H1 (cell line): ENCODE results near the gene TDRD9. TPM values are rescaled to one million over a fixed set of nuclear protein-coding genes. Genes with fewer than 3 reads are reported as not detected.

Experiments used
- CTCF ChIA-PET: fragments of 300-600 bp; sonication (Branson Sonifier 250); formaldehyde crosslinking; loops from one replicate; lab custom pipeline; 2021; ENCODE audit not compliant: partially characterized antibody; lab: Charles Lee
- POLR2A ChIA-PET: fragments of 300-600 bp; sonication (Branson Sonifier 250); formaldehyde crosslinking; loops from one replicate; lab custom pipeline; 2021; ENCODE audit warnings: inconsistent platforms; ENCODE audit not compliant: partially characterized antibody; lab: Charles Lee
- DNase-seq, 2 experiments: peaks; one replicate each; pipeline versions ENCODE4 v3.0.0 to v3.0.0-alpha.2; 2010 to 2022; ENCODE audit warnings: low spot score in 2 of 2, low read depth in 1 of 2, mixed read lengths in 1 of 2
- FAIRE-seq: peaks from 2 replicates; lab custom pipeline; 2011; peaks lifted over from hg19 to GRCh38; lab: Jason Lieb, UNC
- H2AFZ ChIP-seq: 2 replicates; pipeline ENCODE4 v1.8.1; 2012; ENCODE audit warnings: low read length, inconsistent platforms
- H2AK5ac ChIP-seq: 2 replicates; pipeline ENCODE4 v1.6.1; 2013; ENCODE audit warnings: low read depth, low read length
- H2BK120ac ChIP-seq: replicated peaks from 2 replicates; pipeline ENCODE3; 2013; ENCODE audit warnings: low read depth, low read length, inconsistent platforms
- H2BK12ac ChIP-seq: 2 replicates; pipeline ENCODE4 v1.6.1; 2013; ENCODE audit warnings: low read depth, low read length
- H2BK15ac ChIP-seq: 2 replicates; pipeline ENCODE4 v1.6.1; 2013; ENCODE audit warnings: low read length
- H2BK20ac ChIP-seq: 2 replicates; pipeline ENCODE4 v1.6.1; 2013; ENCODE audit warnings: low read length
- H2BK5ac ChIP-seq: 2 replicates; pipeline ENCODE4 v1.6.1; 2013; ENCODE audit warnings: low read depth, low read length
- H3K14ac ChIP-seq: 2 replicates; pipeline ENCODE4 v1.6.1; 2013; ENCODE audit warnings: inconsistent platforms; ENCODE audit not compliant: insufficient read length
- H3K18ac ChIP-seq: 2 replicates; pipeline ENCODE4 v1.6.1; 2013; ENCODE audit warnings: low read length; ENCODE audit errors: extremely low read depth
- H3K23ac ChIP-seq: 2 replicates; pipeline ENCODE4 v1.6.1; 2013; ENCODE audit warnings: inconsistent platforms; ENCODE audit not compliant: insufficient read length
- H3K23me2 ChIP-seq: 2 replicates; pipeline ENCODE4 v1.6.1; 2013; ENCODE audit warnings: low read depth, low read length
- H3K27ac ChIP-seq: 2 replicates; pipeline ENCODE4 v1.6.1; 2011; ENCODE audit warnings: low read depth, low read length, inconsistent platforms
- H3K27me3 ChIP-seq, 4 experiments: replicated peaks in 1 of 4; 1 replicate in 1 of 4; 2 replicates in 3 of 4; pipeline versions ENCODE4 v1.6.1 to v1.8.1; 2011 to 2013; ENCODE audit warnings: low read length in 3 of 4, mild to moderate bottlenecking in 3 of 4, inconsistent platforms in 2 of 4, mixed read lengths in 2 of 4, moderate library complexity in 1 of 4; ENCODE audit not compliant: control insufficient read depth in 3 of 4, insufficient read depth in 3 of 4; ENCODE audit errors: extremely low read depth in 1 of 4
- H3K36me3 ChIP-seq, 4 experiments: 2 replicates each; pipeline versions ENCODE4 v1.6.1 to v1.8.1; 2011 to 2013; ENCODE audit warnings: mild to moderate bottlenecking in 4 of 4, low read length in 3 of 4, moderate library complexity in 2 of 4, control low read depth in 1 of 4, inconsistent platforms in 1 of 4; ENCODE audit not compliant: insufficient read depth in 4 of 4, control insufficient read depth in 2 of 4
- H3K4ac ChIP-seq: replicated peaks from 2 replicates; pipeline ENCODE3; 2013; ENCODE audit warnings: low read length, low read depth, mixed read lengths, inconsistent platforms; ENCODE audit not compliant: insufficient read length
- H3K4me1 ChIP-seq, 4 experiments: replicated peaks in 1 of 4; 1 replicate in 1 of 4; 2 replicates in 3 of 4; pipeline versions ENCODE4 v1.6.1 to v1.8.1; 2011 to 2013; ENCODE audit warnings: low read length in 3 of 4, inconsistent platforms in 2 of 4, mixed read lengths in 1 of 4; ENCODE audit not compliant: insufficient read depth in 4 of 4, control insufficient read depth in 3 of 4
- H3K4me2 ChIP-seq, 2 experiments: 2 replicates each; pipeline versions ENCODE4 v1.6.1 to v1.8.1; 2011 to 2013; ENCODE audit warnings: low read depth in 2 of 2, low read length in 2 of 2, control low read depth in 1 of 2, inconsistent platforms in 1 of 2, mild to moderate bottlenecking in 1 of 2; ENCODE audit not compliant: insufficient read depth in 1 of 2
- H3K4me3 ChIP-seq, 4 experiments: fragments of 200-600, 300-600 bp in 1 of 4; sonication (generic), shearing (Covaris generic), sonication (Bioruptor Twin) in 1 of 4; 2 replicates each; pipeline versions ENCODE4 v1.5.1 to v1.8.1; 2011 to 2016; ENCODE audit warnings: low read length in 4 of 4, low read depth in 3 of 4, control low read depth in 2 of 4, inconsistent platforms in 2 of 4, mild to moderate bottlenecking in 2 of 4, mixed read lengths in 1 of 4, moderate library complexity in 1 of 4; ENCODE audit not compliant: insufficient read depth in 2 of 4; ENCODE audit errors: extremely low read depth in 1 of 4
- H3K56ac ChIP-seq: replicated peaks from 2 replicates; pipeline ENCODE3; 2013; ENCODE audit warnings: low read depth, mild to moderate bottlenecking, mixed read lengths, low read length, inconsistent platforms; ENCODE audit not compliant: insufficient read length
- H3K79me1 ChIP-seq: 2 replicates; pipeline ENCODE4 v1.6.1; 2013; ENCODE audit warnings: low read depth, low read length, control low read depth
- H3K79me2 ChIP-seq, 2 experiments: 2 replicates each; pipeline versions ENCODE4 v1.6.1 to v1.8.1; 2012 to 2013; ENCODE audit warnings: low read length in 2 of 2, mild to moderate bottlenecking in 2 of 2, inconsistent platforms in 1 of 2; ENCODE audit not compliant: insufficient read depth in 2 of 2, control insufficient read depth in 1 of 2
- H3K9ac ChIP-seq, 4 experiments: replicated peaks in 1 of 4; 1 replicate in 1 of 4; 2 replicates in 3 of 4; pipeline versions ENCODE4 v1.6.1 to v1.8.1; 2011 to 2013; ENCODE audit warnings: low read depth in 3 of 4, low read length in 3 of 4, control low read depth in 2 of 4, mild to moderate bottlenecking in 2 of 4, moderate library complexity in 2 of 4, inconsistent platforms in 1 of 4; ENCODE audit errors: extremely low read depth in 1 of 4
- H3K9me3 ChIP-seq, 2 experiments: 2 replicates each; pipeline versions ENCODE4 v1.6.1 to v1.8.1; 2012 to 2013; ENCODE audit warnings: mild to moderate bottlenecking in 2 of 2, moderate library complexity in 2 of 2, control low read depth in 1 of 2, inconsistent platforms in 1 of 2, low read depth in 1 of 2, low read length in 1 of 2, mixed read lengths in 1 of 2; ENCODE audit not compliant: insufficient read depth in 2 of 2
- H4K20me1 ChIP-seq, 2 experiments: replicated peaks in 1 of 2; 2 replicates each; pipeline versions ENCODE3 to v1.8.1; 2011 to 2013; ENCODE audit warnings: inconsistent platforms in 2 of 2, low read length in 2 of 2, mild to moderate bottlenecking in 1 of 2; ENCODE audit not compliant: insufficient read depth in 2 of 2, control insufficient read depth in 1 of 2
- H4K5ac ChIP-seq: 2 replicates; pipeline ENCODE4 v1.6.1; 2013; ENCODE audit warnings: low read length, low read depth, mixed read lengths, inconsistent platforms; ENCODE audit not compliant: insufficient read length
- H4K8ac ChIP-seq: 2 replicates; pipeline ENCODE4 v1.8.0; 2013; ENCODE audit warnings: mild to moderate bottlenecking, moderate library complexity, low read length, inconsistent platforms; ENCODE audit not compliant: insufficient read depth; ENCODE audit errors: extremely low read depth
- H4K91ac ChIP-seq: replicated peaks from 2 replicates; pipeline ENCODE3; 2013; ENCODE audit warnings: low read length, mixed read lengths, inconsistent platforms; ENCODE audit not compliant: insufficient read length
- E2F6 ChIP-seq: IDR thresholded peaks from 2 replicates; pipeline ENCODE4 v1.6.1; 2012; ENCODE audit warnings: inconsistent platforms
- SIRT6 ChIP-seq: IDR thresholded peaks from one replicate; pipeline ENCODE4 v1.7.1; 2012; ENCODE audit warnings: low read length, inconsistent platforms
- WGBS, 2 experiments: shearing (Covaris generic) in 1 of 2; methylation state at CpG; one replicate each; pipeline versions ENCODE4 v1.1.6 to v1.1.7; 2013 to 2015; ENCODE audit warnings: low lambda C conversion rate in 2 of 2, mixed read lengths in 2 of 2, inconsistent platforms in 1 of 2, low coverage in 1 of 2, missing lambda C conversion rate in 1 of 2; ENCODE audit not compliant: insufficient replicate concordance in 2 of 2, insufficient coverage in 1 of 2, insufficient read length in 1 of 2; ENCODE audit errors: extremely low coverage in 1 of 2, missing lambda C conversion rate in 1 of 2; 5-methylcytosine and 5-hydroxymethylcytosine counted together
- polyA plus RNA-seq, 7 experiments: library from polyadenylated mRNA; depleted of rRNA in 3 of 7; stranded (reverse) in 5 of 7; unstranded in 2 of 7; fragments of >200 nt in 5 of 7; fragments of 200-250 nt in 2 of 7; gene quantifications; 1 replicate in 5 of 7; 2 replicates in 1 of 7; 4 replicates in 1 of 7; pipeline versions ENCODE4 v1.2.1 to v1.2.3, GENCODE V29; 2011 to 2013; ENCODE audit warnings: missing spikeins in 2 of 7, mixed read lengths in 2 of 7
- total RNA-seq: library from RNA; stranded (reverse); fragmentation: NEBNext Ultra II Directional; extraction: Animal tissue kit (Norgen Biotek cat#: 25700); gene quantifications from 2 replicates; pipeline ENCODE4 v1.2.1, GENCODE V29; 2021

Gene TDRD9
- total and polyA plus RNA-seq, 2 of the 8 experiments (the other 6 are each of a cell fraction or from before 2014, with no cell fraction given), result not detected

DNA sequence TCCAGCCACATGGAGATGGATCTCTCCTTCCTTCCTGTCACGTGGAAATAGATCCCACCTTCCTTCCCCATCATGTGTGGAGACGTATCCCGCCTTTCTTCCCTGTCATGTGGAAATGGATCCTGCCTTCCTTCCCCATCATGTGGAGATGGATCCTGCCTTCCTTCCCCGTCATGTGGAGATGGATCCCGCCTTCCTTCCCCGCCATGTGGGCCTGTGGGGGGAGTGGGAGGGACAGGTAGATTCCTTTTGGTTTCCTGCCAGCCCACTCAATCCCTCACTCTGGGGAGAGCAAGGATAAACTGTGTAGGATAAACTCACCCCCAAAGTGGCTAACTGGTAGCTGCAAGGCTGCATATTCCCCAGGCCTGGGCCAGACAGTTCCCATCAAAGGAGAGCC, 31.7 kb upstream of the TDRD9 start:
- no peak for TF ChIP-seq SIRT6
- peak; percentile 53; the same call in 1 of the 2 replicates for TF ChIP-seq E2F6
- TF ChIP-seq, all 59 proteins: peak for 1
- H3K4me1 ChIP-seq, result no peaks in the 10 kb centered on the region
- H3K9me3 ChIP-seq, result peaks cover 0 to 3% of the 10 kb centered on the region in 2 experiments; a peak in 1 of 4 replicates
- no peak overlapping the region for H3K14ac ChIP-seq
- H2BK15ac ChIP-seq, result no peak overlapping the region
- H4K20me1 ChIP-seq, result no peaks in the 10 kb centered on the region
- no peaks in the 10 kb centered on the region for H3K79me1 ChIP-seq
- H3K4me2 ChIP-seq, result no peak overlapping the region
- ChIA-PET CTCF (interaction anchor here (0.5 to 1.6 kb wide), 5 partner anchors 10 to 181 kb away, joined by 3 to 4 read pairs (median 3); no protein-coding TSS in a partner anchor), POLR2A (no interaction called here)
- FAIRE-seq (peak; percentile 63), DNase-seq (no peak)
- no peak overlapping the region for H2AFZ ChIP-seq
- 58% methylated on average over 6 of the region's 6 CpGs; no CpG with 5 or more reads in 1 of the 2 experiments for WGBS, 2 experiments
- H3K27ac ChIP-seq, result no peak overlapping the region
- H4K91ac ChIP-seq, result no peak overlapping the region
- no peak overlapping the region; the same call in 1 of the 2 replicates for H2BK5ac ChIP-seq
- H2AK5ac ChIP-seq, result 0 out of 2 replicates have a peak overlapping the region, but pooled peaks have one; percentile 40
- no peak overlapping the region for H2BK12ac ChIP-seq
- no peak overlapping the region for H3K23ac ChIP-seq
- H3K27me3 ChIP-seq, result no peaks in the 10 kb centered on the region
- H3K9ac ChIP-seq, result no peak overlapping the region
- H3K56ac ChIP-seq, result no peak overlapping the region
- H2BK120ac ChIP-seq, result no peak overlapping the region
- H3K79me2 ChIP-seq, result no peaks in the 10 kb centered on the region
- no peaks in the 10 kb centered on the region for H3K36me3 ChIP-seq
- no peak overlapping the region for H4K8ac ChIP-seq
- H3K4me3 ChIP-seq, result no peak overlapping the region
- H3K23me2 ChIP-seq, result no peaks in the 10 kb centered on the region
- H2BK20ac ChIP-seq, result no peak overlapping the region
- no peak overlapping the region for H3K18ac ChIP-seq
- no peak overlapping the region for H3K4ac ChIP-seq
- no peak overlapping the region for H4K5ac ChIP-seq
